ENCODE results near the gene BSDC1. TPM values are rescaled to one million over a fixed set of nuclear protein-coding genes. Genes with fewer than 3 reads are reported as not detected.

The BSDC1 gene
- polyA plus RNA-seq, 1 of the 3 experiments (the other 2 are of a cell fraction), result 51.0 TPM

GRCh38 chr1:32365445-32365844, 28.8 kb downstream of the BSDC1 start:
- Histone ChIP-seq H3F3A (replicated peaks; ENCODE audit: insufficient read depth) (peaks cover 6% of the 10 kb centered on the region), H2AFZ (ENCODE audit: low read depth) (no peak overlapping the region), H3K27me3 (ENCODE audit: insufficient read depth) (no peaks in the 10 kb centered on the region), H3K9me2 (no peaks in the 10 kb centered on the region), H3K4me3 (ENCODE audit: low read depth in 2 of 2, low read length in 1 of 2) (no peak overlapping the region), H3K9ac (no peak overlapping the region), H3K4me2 (no peak overlapping the region), H3K4me1 (ENCODE audit: control insufficient read depth in 1 of 2, insufficient read depth in 2 of 2, low read depth in 1 of 2, low read length in 1 of 2) (no peaks in the 10 kb centered on the region), H3K79me2 (ENCODE audit: insufficient read depth) (no peaks in the 10 kb centered on the region), H3K27ac (ENCODE audit: low read depth in 2 of 2, low read length in 1 of 2) (no peak overlapping the region), H3K9me3 (no peaks in the 10 kb centered on the region), H4K20me1 (ENCODE audit: insufficient read depth) (no peaks in the 10 kb centered on the region), H3K36me3 (replicated peaks in 1 of 2; ENCODE audit: control insufficient read depth in 1 of 2, insufficient read depth in 2 of 2, low read length in 1 of 2) (peaks cover 19 to 47% of the 10 kb centered on the region in 2 experiments)
- ChIA-PET POLR2A (no interaction called here), CTCF (no interaction called here)
- TF ChIP-seq SIN3A (IDR thresholded peaks at IDR 0.05; ENCODE audit: borderline replicate concordance, low read depth, low read length), result no peak
- TF ChIP-seq EZH2phosphoT487 (IDR thresholded peaks at IDR 0.05; ENCODE audit: borderline replicate concordance, low read depth), result no peak
- TF ChIP-seq REST (IDR thresholded peaks at IDR 0.05; ENCODE audit: low read depth, low read length), result no peak
- no peak for TF ChIP-seq MAX (IDR thresholded peaks at IDR 0.05; ENCODE audit: low read depth)
- WGBS (ENCODE audit: low lambda C conversion rate), result 97% methylated on average over 6 of the region's 6 CpGs
- no peak for DNase-seq

DNA sequence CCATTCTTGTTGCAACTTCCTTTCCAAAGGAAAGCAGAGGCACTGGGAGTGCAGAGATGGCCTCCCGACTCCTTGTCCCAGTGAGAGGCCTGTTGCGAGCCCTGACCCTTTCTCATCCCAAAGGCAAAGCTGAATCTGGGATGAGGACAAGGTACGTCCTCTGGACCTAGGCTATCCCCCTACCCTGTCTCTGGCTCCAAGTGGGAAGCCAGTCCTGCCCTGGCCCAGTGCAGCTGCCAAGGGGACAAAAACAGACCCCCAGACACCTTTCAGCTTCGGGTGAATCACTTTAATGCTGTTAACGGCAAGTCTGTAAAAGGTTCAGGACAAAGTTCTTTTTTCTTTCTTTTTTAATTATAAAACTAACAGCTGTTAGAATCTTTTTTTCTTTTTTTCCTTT, 29.4 kb downstream of the BSDC1 start:
- H2AFZ ChIP-seq (ENCODE audit: low read depth), result no peak overlapping the region
- H3K27ac ChIP-seq (ENCODE audit: low read depth in 2 of 2, low read length in 1 of 2), result no peak overlapping the region
- no peak overlapping the region for H3K9ac ChIP-seq
- no peaks in the 10 kb centered on the region for H4K20me1 ChIP-seq (ENCODE audit: insufficient read depth)
- WGBS (ENCODE audit: low lambda C conversion rate), result 80% methylated on average over 3 of the region's 5 CpGs
- no peaks in the 10 kb centered on the region for H3K4me1 ChIP-seq (ENCODE audit: control insufficient read depth in 1 of 2, insufficient read depth in 2 of 2, low read depth in 1 of 2, low read length in 1 of 2)
- H3K9me2 ChIP-seq, result no peaks in the 10 kb centered on the region
- H3K9me3 ChIP-seq, result no peaks in the 10 kb centered on the region
- ChIA-PET POLR2A (no interaction called here), CTCF (no interaction called here)
- peaks cover 13 to 47% of the 10 kb centered on the region in 2 experiments for H3K36me3 ChIP-seq (replicated peaks in 1 of 2; ENCODE audit: control insufficient read depth in 1 of 2, insufficient read depth in 2 of 2, low read length in 1 of 2)
- no peaks in the 10 kb centered on the region for H3K27me3 ChIP-seq (ENCODE audit: insufficient read depth)
- no peak overlapping the region for H3K4me2 ChIP-seq
- no peak overlapping the region for H3K4me3 ChIP-seq (ENCODE audit: low read depth in 2 of 2, low read length in 1 of 2)
- no peak for TF ChIP-seq POLR2AphosphoS5 (IDR thresholded peaks at IDR 0.05; ENCODE audit: low read depth, low read length)
- TF ChIP-seq EP300 (IDR thresholded peaks at IDR 0.05; ENCODE audit: borderline replicate concordance in 1 of 2, low read depth in 1 of 2, low read length in 1 of 2), result no peak
- TF ChIP-seq USF1 (IDR thresholded peaks at IDR 0.05; ENCODE audit: borderline replicate concordance, low read depth), result no peak
- TF ChIP-seq, protein P1, sequence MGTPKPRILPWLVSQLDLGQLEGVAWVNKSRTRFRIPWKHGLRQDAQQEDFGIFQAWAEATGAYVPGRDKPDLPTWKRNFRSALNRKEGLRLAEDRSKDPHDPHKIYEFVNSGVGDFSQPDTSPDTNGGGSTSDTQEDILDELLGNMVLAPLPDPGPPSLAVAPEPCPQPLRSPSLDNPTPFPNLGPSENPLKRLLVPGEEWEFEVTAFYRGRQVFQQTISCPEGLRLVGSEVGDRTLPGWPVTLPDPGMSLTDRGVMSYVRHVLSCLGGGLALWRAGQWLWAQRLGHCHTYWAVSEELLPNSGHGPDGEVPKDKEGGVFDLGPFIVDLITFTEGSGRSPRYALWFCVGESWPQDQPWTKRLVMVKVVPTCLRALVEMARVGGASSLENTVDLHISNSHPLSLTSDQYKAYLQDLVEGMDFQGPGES (IDR thresholded peaks at IDR 0.05; ENCODE audit: low read depth, low read length), result no peak
- TF ChIP-seq JUND (IDR thresholded peaks at IDR 0.05), result no peak
- no peak for DNase-seq
- peaks cover 6% of the 10 kb centered on the region for H3F3A ChIP-seq (replicated peaks; ENCODE audit: insufficient read depth)
- no peaks in the 10 kb centered on the region for H3K79me2 ChIP-seq (ENCODE audit: insufficient read depth)

All from SK-N-SH (cell line).